HL-60 (cell line): Measurements from ENCODE around the gene TSPAN1.

ENCODE experiments used
- GABPA ChIP-seq: IDR thresholded peaks from 2 replicates; pipeline ENCODE4 v1.6.1; 2012; ENCODE audit warnings: low read depth
- POLR2AphosphoS5 ChIP-seq: IDR thresholded peaks from 2 replicates; pipeline ENCODE4 v1.6.1; 2012; ENCODE audit warnings: low read depth
- SPI1 ChIP-seq: IDR thresholded peaks from 2 replicates; pipeline ENCODE4 v1.6.1; 2012; ENCODE audit warnings: low read depth, mild to moderate bottlenecking, borderline replicate concordance
- TF ChIP-seq, protein P1 (sequence below): IDR thresholded peaks from one replicate; pipeline ENCODE4 v1.5.1; 2011; ENCODE audit warnings: low read length, control low read depth, inconsistent platforms; ENCODE audit not compliant: insufficient read depth
- TF ChIP-seq, protein P2 (sequence below): IDR thresholded peaks from 2 replicates; pipeline ENCODE4 v1.6.1; 2012; ENCODE audit warnings: low read depth; ENCODE audit not compliant: insufficient replicate concordance

DNA sequence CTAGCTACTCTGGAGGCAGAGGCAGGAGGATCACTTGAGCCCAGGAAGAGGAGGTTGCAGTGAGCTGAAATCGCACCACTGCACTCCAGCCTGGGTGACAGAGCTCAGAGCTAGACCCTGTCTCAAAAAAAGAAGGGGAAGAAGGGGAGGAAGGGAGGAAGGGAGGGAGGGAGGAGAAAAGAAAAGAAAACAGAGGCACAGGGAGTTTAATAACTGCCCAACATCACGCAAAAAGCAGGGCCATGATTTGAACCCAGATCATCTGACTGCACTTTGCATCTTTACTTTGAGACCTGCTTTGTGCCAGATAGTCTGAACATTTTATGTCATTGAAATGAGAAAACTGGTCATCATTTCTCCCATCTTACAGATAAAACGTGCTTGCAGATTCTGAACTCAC, 30.3 kb downstream of the TSPAN1 start:
- no peak for TF ChIP-seq GABPA
- TF ChIP-seq, protein P1, sequence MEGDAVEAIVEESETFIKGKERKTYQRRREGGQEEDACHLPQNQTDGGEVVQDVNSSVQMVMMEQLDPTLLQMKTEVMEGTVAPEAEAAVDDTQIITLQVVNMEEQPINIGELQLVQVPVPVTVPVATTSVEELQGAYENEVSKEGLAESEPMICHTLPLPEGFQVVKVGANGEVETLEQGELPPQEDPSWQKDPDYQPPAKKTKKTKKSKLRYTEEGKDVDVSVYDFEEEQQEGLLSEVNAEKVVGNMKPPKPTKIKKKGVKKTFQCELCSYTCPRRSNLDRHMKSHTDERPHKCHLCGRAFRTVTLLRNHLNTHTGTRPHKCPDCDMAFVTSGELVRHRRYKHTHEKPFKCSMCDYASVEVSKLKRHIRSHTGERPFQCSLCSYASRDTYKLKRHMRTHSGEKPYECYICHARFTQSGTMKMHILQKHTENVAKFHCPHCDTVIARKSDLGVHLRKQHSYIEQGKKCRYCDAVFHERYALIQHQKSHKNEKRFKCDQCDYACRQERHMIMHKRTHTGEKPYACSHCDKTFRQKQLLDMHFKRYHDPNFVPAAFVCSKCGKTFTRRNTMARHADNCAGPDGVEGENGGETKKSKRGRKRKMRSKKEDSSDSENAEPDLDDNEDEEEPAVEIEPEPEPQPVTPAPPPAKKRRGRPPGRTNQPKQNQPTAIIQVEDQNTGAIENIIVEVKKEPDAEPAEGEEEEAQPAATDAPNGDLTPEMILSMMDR, result no peak
- TF ChIP-seq, protein P2, sequence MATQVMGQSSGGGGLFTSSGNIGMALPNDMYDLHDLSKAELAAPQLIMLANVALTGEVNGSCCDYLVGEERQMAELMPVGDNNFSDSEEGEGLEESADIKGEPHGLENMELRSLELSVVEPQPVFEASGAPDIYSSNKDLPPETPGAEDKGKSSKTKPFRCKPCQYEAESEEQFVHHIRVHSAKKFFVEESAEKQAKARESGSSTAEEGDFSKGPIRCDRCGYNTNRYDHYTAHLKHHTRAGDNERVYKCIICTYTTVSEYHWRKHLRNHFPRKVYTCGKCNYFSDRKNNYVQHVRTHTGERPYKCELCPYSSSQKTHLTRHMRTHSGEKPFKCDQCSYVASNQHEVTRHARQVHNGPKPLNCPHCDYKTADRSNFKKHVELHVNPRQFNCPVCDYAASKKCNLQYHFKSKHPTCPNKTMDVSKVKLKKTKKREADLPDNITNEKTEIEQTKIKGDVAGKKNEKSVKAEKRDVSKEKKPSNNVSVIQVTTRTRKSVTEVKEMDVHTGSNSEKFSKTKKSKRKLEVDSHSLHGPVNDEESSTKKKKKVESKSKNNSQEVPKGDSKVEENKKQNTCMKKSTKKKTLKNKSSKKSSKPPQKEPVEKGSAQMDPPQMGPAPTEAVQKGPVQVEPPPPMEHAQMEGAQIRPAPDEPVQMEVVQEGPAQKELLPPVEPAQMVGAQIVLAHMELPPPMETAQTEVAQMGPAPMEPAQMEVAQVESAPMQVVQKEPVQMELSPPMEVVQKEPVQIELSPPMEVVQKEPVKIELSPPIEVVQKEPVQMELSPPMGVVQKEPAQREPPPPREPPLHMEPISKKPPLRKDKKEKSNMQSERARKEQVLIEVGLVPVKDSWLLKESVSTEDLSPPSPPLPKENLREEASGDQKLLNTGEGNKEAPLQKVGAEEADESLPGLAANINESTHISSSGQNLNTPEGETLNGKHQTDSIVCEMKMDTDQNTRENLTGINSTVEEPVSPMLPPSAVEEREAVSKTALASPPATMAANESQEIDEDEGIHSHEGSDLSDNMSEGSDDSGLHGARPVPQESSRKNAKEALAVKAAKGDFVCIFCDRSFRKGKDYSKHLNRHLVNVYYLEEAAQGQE, result no peak
- TF ChIP-seq POLR2AphosphoS5, result no peak
- TF ChIP-seq SPI1, result no peak
